M059J (cell line): Measurements from ENCODE around the gene RNF10. TPM values are rescaled to one million over a fixed set of nuclear protein-coding genes. Genes with fewer than 3 reads are reported as not detected.
"Not testable (repeated sequence)": the region's sequence is repeated elsewhere in the genome, so short reads cannot be mapped to it uniquely, and the experiment has no call there.

ENCODE experiments used
- DNase-seq: peaks from one replicate; pipeline ENCODE4 v3.0.0-alpha.2; 2012; ENCODE audit warnings: low read depth
- total RNA-seq: library from RNA; depleted of rRNA; stranded (reverse); fragments of >200 nt; shearing (Covaris generic); gene quantifications from 2 replicates; pipeline ENCODE4 v1.2.3, GENCODE V29; 2014

RNF10 gene
- total RNA-seq, 1 experiment from 2014 or later, result 94.1 TPM

GRCh38 chr12:120528861-120529525 lies 5.2 kb upstream of the RNF10 start, which contains the start of gene COQ5:
Gene COQ5 (minus strand): TSS chr12:120529158. CDS start chr12:120529141, 17 bp downstream.
- peak; percentile 81 for DNase-seq

- peak; percentile 64 for DNase-seq
Observed at GRCh38 chr12:120529641-120530417, 4.3 kb upstream of the RNF10 start.

- not testable (repeated sequence) for DNase-seq
Observed at GRCh38 chr12:120530418-120530761, 3.8 kb upstream of the RNF10 start.

- DNase-seq, result no peak
Observed at GRCh38 chr12:120532701-120533238, 1.4 kb upstream of the RNF10 start.

- DNase-seq, result peak; percentile 84
Observed at GRCh38 chr12:120534703-120535655, 823 bp downstream of the RNF10 start.

GRCh38 chr12:120536064-120536791 lies 2.1 kb downstream of the RNF10 start:
- no peak for DNase-seq

GRCh38 chr12:120537856-120538220 lies 3.7 kb downstream of the RNF10 start:
- peak; percentile 19 for DNase-seq

GRCh38 chr12:120538281-120539156 lies 4.4 kb downstream of the RNF10 start:
- peak; percentile 96 for DNase-seq

- peak; percentile 56 for DNase-seq
Observed at GRCh38 chr12:120539303-120539702, 5.1 kb downstream of the RNF10 start.

- DNase-seq, result no peak
Observed at GRCh38 chr12:120540445-120540844, 6.3 kb downstream of the RNF10 start.

GRCh38 chr12:120542166-120542565 lies 8.0 kb downstream of the RNF10 start:
- DNase-seq, result no peak

GRCh38 chr12:120544691-120545090 lies 10.5 kb downstream of the RNF10 start:
- DNase-seq, result no peak

GRCh38 chr12:120546050-120546386 lies 11.9 kb downstream of the RNF10 start:
- DNase-seq, result no peak

- no peak for DNase-seq
Observed at GRCh38 chr12:120554678-120555077, 20.5 kb downstream of the RNF10 start.

- no peak for DNase-seq
Observed at GRCh38 chr12:120557589-120557988, 23.4 kb downstream of the RNF10 start.

- DNase-seq, result no peak
Observed at GRCh38 chr12:120562906-120563305, 28.8 kb downstream of the RNF10 start.

GRCh38 chr12:120563495-120563894 lies 29.3 kb downstream of the RNF10 start:
- DNase-seq, result no peak

- no peak for DNase-seq
Observed at GRCh38 chr12:120571299-120571698, 37.1 kb downstream of the RNF10 start.

GRCh38 chr12:120573560-120573959 lies 39.4 kb downstream of the RNF10 start:
- DNase-seq, result no peak

GRCh38 chr12:120574106-120574505 lies 40.0 kb downstream of the RNF10 start:
- DNase-seq, result no peak
